ENCODE results near the gene ITGA11. TPM values are rescaled to one million over a fixed set of nuclear protein-coding genes. Genes with fewer than 3 reads are reported as not detected.

Gene ITGA11
- total and polyA plus RNA-seq, 2 of the 13 experiments (the other 11 are each of a cell fraction or from before 2014, with no cell fraction given), result not detected

GRCh38 chr15:68300115-68300940 lies 131.6 kb downstream of the ITGA11 start (continued):
- TF ChIP-seq ZNF773 (CRISPR knock-in tag; IDR thresholded peaks at IDR 0.05; ENCODE audit: borderline replicate concordance) (no peak), SOX6 (IDR thresholded peaks at IDR 0.05) (no peak), SOX6 (CRISPR knock-in tag; IDR thresholded peaks at IDR 0.05) (peak; percentile 80), DDIT3 (CRISPR knock-in tag; IDR thresholded peaks at IDR 0.05) (no peak), FOXP4 (CRISPR knock-in tag; IDR thresholded peaks at IDR 0.05) (peak; percentile 67), ZNF230 (CRISPR knock-in tag; IDR thresholded peaks at IDR 0.05) (0 out of 2 replicates have a peak, but pooled peaks have one; percentile 16), SMAD3 (CRISPR knock-in tag; IDR thresholded peaks at IDR 0.05) (no peak), FOXK2 (IDR thresholded peaks at IDR 0.05) (no peak), ZNF552 (CRISPR knock-in tag; IDR thresholded peaks at IDR 0.05; ENCODE audit: borderline replicate concordance) (no peak), RFXANK (CRISPR knock-in tag; IDR thresholded peaks at IDR 0.05) (no peak), ZNF503 (CRISPR knock-in tag; IDR thresholded peaks at IDR 0.05) (no peak), POGZ (CRISPR knock-in tag; IDR thresholded peaks at IDR 0.05) (peak; percentile 73), MXD3 (CRISPR knock-in tag; IDR thresholded peaks at IDR 0.05) (no peak), RBM39 (IDR thresholded peaks at IDR 0.05; ENCODE audit: low read depth, low read length, poor library complexity, severe bottlenecking) (no peak), CBFB (CRISPR knock-in tag; IDR thresholded peaks at IDR 0.05) (no peak), ZFP82 (CRISPR knock-in tag; IDR thresholded peaks at IDR 0.05; ENCODE audit: borderline replicate concordance) (0 out of 2 replicates have a peak, but pooled peaks have one; percentile 38), ARID3A (IDR thresholded peaks at IDR 0.05; ENCODE audit: low read depth, low read length) (peak; percentile 15; the same call in 1 of the 2 replicates), JUND (CRISPR knock-in tag; IDR thresholded peaks at IDR 0.05) (no peak), PLRG1 (conservative IDR thresholded peaks at IDR 0.05) (no peak), SKI (IDR thresholded peaks at IDR 0.05; ENCODE audit: partially characterized antibody) (no peak), SETDB1 (CRISPR knock-in tag; IDR thresholded peaks at IDR 0.05; ENCODE audit: borderline replicate concordance) (no peak), KMT2B (CRISPR knock-in tag; IDR thresholded peaks at IDR 0.05) (0 out of 2 replicates have a peak, but pooled peaks have one; percentile 39)
